IPS DF 19.7 (cell line): ENCODE results near the gene ACAD11.

Experiments
- DNase-seq: peaks from one replicate; pipeline ENCODE4 v3.0.0-alpha.2; 2013; ENCODE audit warnings: low read depth, low spot score

ACAD11 gene

DNA sequence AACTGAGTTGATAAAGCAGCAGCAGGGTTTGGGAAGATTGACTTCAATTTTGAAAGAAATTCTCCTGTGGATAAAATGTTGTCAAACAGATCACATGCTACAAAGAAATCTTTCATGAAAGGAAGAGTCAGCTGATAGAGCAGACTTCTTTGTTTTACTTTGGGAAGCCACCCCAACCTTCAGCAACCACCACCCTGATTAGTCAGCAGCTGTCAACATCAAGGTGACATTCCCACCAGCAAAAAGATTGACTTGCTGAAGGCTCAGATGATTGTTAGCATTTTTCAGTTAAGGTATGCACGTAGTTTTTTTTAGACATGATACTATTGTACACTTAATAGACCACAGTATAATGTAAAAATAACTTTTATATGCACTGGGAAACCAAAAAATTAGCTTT is 150.1 kb downstream of the ACAD11 start:
- DNase-seq = no peak

DNA sequence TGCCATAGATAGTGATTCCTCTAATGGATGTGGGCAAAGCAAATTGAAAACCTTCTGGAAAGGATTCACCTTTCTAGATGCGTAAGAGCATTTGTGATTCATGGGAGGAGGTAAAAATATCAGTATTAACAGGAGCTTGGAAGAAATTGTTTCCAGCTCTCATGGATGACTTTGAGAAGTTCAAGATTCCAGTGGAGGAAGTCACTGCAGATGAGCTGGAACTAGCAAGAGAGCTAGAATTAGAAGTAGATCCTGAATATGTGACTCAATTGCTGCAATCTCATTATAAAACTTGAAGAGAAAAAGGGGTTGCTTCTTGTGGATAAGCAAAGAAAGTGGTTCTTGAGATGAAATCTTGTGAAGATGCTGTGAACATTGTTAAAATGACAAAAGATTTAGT is 150.5 kb downstream of the ACAD11 start:
- DNase-seq = no peak
